AG04450 (cell line): ENCODE results near the gene KRTAP2-3. TPM values are rescaled to one million over a fixed set of nuclear protein-coding genes. Genes with fewer than 3 reads are reported as not detected.
A peak's percentile ranks its signal among the peaks of the same experiment; 100 is the strongest.
"Not testable (repeated sequence)": the region's sequence is repeated elsewhere in the genome, so short reads cannot be mapped to it uniquely, and the experiment has no call there.

ENCODE experiments used
- CTCF ChIA-PET: fragments of 300-600, 350-600 bp; formaldehyde crosslinking; extraction: SDS; loops from one replicate; lab custom pipeline; 2022; ENCODE audit warnings: antibody characterized with exemption, inconsistent platforms; lab: Charles Lee
- POLR2A ChIA-PET: fragments of 350-600 bp; formaldehyde crosslinking; extraction: SDS; loops from one replicate; lab custom pipeline; 2021; ENCODE audit warnings: antibody characterized with exemption, inconsistent platforms; lab: Yijun Ruan, JAX
- DNase-seq: peaks from one replicate; pipeline ENCODE4 v3.0.0-alpha.2; 2011; ENCODE audit warnings: low read depth, low spot score
- H3K27ac ChIP-seq: one replicate; pipeline ENCODE4 v1.5.1; 2012; ENCODE audit warnings: low read depth, low read length, control low read depth
- H3K27me3 ChIP-seq: one replicate; pipeline ENCODE4 v1.6.0; 2012; ENCODE audit warnings: low read length; ENCODE audit not compliant: control insufficient read depth, insufficient read depth
- H3K4me3 ChIP-seq: 2 replicates; pipeline ENCODE4 v1.5.1; 2011; ENCODE audit warnings: mild to moderate bottlenecking, low read depth, low read length, control low read depth
- H3K9me3 ChIP-seq: 2 replicates; pipeline ENCODE4 v1.5.1; 2012; ENCODE audit warnings: low read length; ENCODE audit not compliant: control insufficient read depth, insufficient read depth
- polyA plus RNA-seq: library from polyadenylated mRNA; depleted of rRNA; stranded (reverse); fragments of >200 nt; gene quantifications from 2 replicates; pipeline ENCODE4 v1.2.3, GENCODE V29; 2011
- TF ChIP-seq, protein P1 (sequence below): IDR thresholded peaks from 2 replicates; pipeline ENCODE4 v1.5.1; 2011; ENCODE audit warnings: low read depth, low read length, control low read depth, inconsistent platforms

The KRTAP2-3 gene
- polyA plus RNA-seq, 1 experiment = 1.3 TPM

DNA sequence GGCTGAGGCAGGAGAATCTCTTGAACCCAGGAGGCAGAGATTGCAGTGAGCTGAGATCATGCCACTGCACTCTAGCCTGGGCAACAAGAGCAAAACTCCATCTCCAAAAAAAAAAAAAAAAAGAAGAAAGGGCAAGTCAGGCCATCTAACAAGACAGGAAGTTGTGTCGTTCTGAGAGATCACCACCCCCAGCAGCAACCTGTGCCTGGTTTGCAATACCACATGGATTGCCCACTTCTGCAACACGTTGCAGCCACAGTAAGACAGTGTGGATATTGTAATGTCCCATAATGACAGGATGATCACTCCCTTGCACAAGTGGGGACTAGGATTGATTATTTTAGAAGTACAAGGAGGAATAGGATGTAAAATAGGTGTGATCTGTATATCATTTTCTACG, 9.1 kb upstream of the KRTAP2-3 start:
- Histone ChIP-seq H3K9me3 (no peaks in the 10 kb centered on the region), H3K4me3 (no peak overlapping the region), H3K27ac (no peak overlapping the region), H3K27me3 (no peaks in the 10 kb centered on the region)
- TF ChIP-seq, protein P1, sequence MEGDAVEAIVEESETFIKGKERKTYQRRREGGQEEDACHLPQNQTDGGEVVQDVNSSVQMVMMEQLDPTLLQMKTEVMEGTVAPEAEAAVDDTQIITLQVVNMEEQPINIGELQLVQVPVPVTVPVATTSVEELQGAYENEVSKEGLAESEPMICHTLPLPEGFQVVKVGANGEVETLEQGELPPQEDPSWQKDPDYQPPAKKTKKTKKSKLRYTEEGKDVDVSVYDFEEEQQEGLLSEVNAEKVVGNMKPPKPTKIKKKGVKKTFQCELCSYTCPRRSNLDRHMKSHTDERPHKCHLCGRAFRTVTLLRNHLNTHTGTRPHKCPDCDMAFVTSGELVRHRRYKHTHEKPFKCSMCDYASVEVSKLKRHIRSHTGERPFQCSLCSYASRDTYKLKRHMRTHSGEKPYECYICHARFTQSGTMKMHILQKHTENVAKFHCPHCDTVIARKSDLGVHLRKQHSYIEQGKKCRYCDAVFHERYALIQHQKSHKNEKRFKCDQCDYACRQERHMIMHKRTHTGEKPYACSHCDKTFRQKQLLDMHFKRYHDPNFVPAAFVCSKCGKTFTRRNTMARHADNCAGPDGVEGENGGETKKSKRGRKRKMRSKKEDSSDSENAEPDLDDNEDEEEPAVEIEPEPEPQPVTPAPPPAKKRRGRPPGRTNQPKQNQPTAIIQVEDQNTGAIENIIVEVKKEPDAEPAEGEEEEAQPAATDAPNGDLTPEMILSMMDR = no peak
- POLR2A ChIA-PET = no interaction called here
- no peak for DNase-seq
- CTCF ChIA-PET = no interaction called here

DNA sequence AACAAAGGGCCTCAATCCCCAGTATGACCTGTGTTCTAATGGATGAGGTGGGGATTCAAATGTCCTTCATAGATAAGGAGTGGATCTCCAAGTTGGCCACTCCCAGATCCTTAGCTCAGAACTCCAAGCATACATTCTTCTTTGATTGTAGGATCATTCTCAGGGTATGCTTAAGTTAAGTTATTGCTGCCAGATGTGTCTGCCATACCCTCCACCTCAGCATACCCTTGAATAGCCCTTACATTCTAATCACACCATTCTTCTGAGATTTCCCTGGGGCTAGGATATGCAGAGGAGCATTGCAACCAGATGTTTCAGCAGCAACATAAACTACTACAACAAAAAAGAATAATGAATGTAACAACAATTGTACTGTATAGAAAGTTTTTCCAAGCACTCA, 7.4 kb upstream of the KRTAP2-3 start:
- Histone ChIP-seq H3K9me3 (no peaks in the 10 kb centered on the region), H3K27me3 (no peaks in the 10 kb centered on the region), H3K4me3 (no peak overlapping the region), H3K27ac (no peak overlapping the region)
- TF ChIP-seq, protein P1 = no peak
- DNase-seq = peak; percentile 41
- CTCF ChIA-PET = no interaction called here
- POLR2A ChIA-PET = no interaction called here

DNA sequence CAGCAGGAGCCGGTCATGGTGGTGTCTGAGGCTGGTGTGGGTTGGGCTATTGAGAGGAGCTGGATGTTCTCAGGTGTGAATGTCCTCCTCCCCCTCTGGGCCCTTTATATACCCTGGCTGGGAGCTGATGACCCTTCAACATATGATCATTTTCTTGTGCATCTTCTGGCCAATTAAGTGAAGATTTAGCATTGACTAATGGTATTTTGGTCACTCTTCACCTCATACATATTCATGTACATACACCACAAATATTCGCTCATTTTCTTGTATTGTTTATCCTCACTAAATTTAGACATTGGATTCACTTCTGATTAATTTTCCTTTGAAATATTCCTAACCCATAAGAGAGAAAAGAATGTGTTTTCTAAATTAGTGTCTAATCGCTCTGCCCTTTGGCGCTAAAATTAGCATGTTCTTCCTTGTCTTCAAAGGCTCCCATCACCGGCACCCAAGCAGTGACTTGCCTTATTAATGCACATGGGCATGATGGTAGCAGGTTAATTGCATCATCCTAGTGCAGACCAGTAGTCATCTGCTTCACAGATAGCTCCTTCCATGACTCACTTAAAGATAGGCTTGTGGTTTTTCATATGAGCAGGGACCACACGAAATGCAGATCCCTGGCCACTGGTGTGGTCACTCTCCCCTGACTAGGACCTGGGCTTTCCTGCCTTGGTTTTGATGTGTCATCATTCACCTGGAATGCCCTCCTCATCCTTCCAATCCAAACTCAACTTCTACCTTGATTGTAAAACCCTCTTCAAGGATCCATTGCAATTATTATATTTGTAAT, 6.1 kb upstream of the KRTAP2-3 start, which contains the start of gene KRTAP2-4:
Gene KRTAP2-4 (minus strand): TSS at position 51 of the 796 bp plus-strand sequence. CDS start 34 bp downstream, at position 17.
- TF ChIP-seq, protein P1 = no peak
- CTCF ChIA-PET = no interaction called here
- Histone ChIP-seq H3K27ac (peak within 1 kb of the TSS; percentile 53), H3K4me3 (no peak within 1 kb of the TSS), H3K9me3 (no peaks in the 10 kb centered on the region), H3K27me3 (no peaks in the 10 kb centered on the region)
- DNase-seq = peak; percentile 71
- POLR2A ChIA-PET = no interaction called here

DNA sequence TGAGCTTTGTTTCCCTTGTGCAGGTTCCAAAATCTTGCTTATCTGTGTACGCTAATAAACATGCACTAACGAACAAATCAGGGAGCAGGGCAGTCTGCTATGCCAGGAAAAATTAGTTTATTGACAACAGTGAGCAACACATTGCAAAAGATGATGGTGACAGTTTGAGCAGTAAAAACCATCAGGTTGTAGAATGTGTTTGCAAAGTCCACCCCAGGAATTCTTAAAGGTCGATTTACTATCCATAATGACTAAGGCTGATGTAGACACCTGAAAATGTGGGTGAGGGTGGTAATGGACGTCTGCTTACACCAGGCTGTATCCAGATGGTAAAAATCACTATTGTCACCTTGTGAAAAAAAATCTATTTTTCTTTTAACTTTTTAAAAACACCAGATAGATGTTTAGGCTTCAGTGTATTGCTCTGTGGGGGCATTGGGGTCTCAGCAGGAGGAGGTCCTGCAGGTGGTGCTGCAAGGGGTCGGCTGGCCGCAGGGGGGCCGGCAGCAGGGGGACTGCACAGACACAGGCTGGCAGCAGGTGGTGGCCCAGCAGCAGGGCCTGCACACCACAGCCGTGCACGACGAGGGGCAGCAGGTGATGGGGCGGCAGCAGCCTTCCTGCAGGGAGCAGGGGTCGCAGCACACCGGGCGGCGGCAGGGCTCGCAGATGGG, 5.2 kb upstream of the KRTAP2-3 start:
- H3K27me3 ChIP-seq, POLR2A ChIA-PET, H3K4me3 ChIP-seq, CTCF ChIA-PET, DNase-seq, H3K9me3 ChIP-seq, H3K27ac ChIP-seq: not testable (repeated sequence)

DNA sequence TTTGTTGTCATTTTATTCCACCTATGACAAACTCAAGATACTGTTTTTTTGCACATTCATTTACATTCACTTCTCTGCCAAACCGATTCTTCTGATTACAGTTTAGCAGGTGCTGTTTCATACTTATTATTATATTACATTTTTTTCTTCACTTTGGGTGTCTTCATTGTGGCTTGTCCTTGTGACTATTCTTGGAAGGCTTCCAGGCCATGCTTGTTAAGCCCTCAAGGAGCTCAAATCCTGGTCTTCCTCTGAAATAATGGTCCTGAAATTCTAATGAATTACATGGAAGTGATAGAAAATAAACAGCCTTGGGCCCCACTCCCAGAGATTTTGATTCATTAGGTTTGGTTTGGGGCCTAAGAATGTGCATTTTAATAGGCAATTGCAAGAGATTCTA, 4.4 kb upstream of the KRTAP2-3 start:
- Histone ChIP-seq H3K9me3 (no peaks in the 10 kb centered on the region), H3K27me3 (no peaks in the 10 kb centered on the region), H3K27ac (no peak overlapping the region), H3K4me3 (no peak overlapping the region)
- TF ChIP-seq, protein P1 = no peak
- ChIA-PET POLR2A (no interaction called here), CTCF (no interaction called here)
- no peak for DNase-seq
